IMR-90 (cell line): ENCODE data around the gene ABI3BP.

Source experiments
- CHD1 ChIP-seq: IDR thresholded peaks from 2 replicates; pipeline ENCODE4 v1.6.1; 2012; ENCODE audit warnings: low read depth, low read length, improper control_type of control experiment
- CTCF ChIP-seq: conservative IDR thresholded peaks from 2 replicates; pipeline ENCODE4 v1.5.1; 2012; ENCODE audit warnings: mild to moderate bottlenecking, low read depth, low read length, improper control_type of control experiment
- FOS ChIP-seq: fragments of 150-350 bp; IDR thresholded peaks from 2 replicates; pipeline ENCODE4 v1.6.1; 2016; ENCODE audit warnings: low read depth, low read length
- MAFK ChIP-seq: IDR thresholded peaks from 2 replicates; pipeline ENCODE4 v1.6.1; 2012; ENCODE audit warnings: low read depth, low read length, improper control_type of control experiment
- MXI1 ChIP-seq: IDR thresholded peaks from 2 replicates; pipeline ENCODE4 v1.6.1; 2012; ENCODE audit warnings: low read depth, mild to moderate bottlenecking, low read length, moderate library complexity, borderline replicate concordance
- NFE2L2 ChIP-seq: fragments of 150-350 bp; IDR thresholded peaks from 2 replicates; pipeline ENCODE4 v1.6.1; 2016; ENCODE audit warnings: low read depth, mild to moderate bottlenecking, low read length
- POLR2A ChIP-seq: IDR thresholded peaks from 2 replicates; pipeline ENCODE4 v1.6.1; 2012; ENCODE audit warnings: mild to moderate bottlenecking, low read depth, low read length
- RAD21 ChIP-seq: IDR thresholded peaks from 2 replicates; pipeline ENCODE4 v1.6.1; 2012; ENCODE audit warnings: low read length, improper control_type of control experiment
- RCOR1 ChIP-seq: IDR thresholded peaks from 2 replicates; pipeline ENCODE4 v1.6.1; 2012; ENCODE audit warnings: mild to moderate bottlenecking, low read length, improper control_type of control experiment; ENCODE audit not compliant: insufficient replicate concordance
- SMC3 ChIP-seq: fragments of 150-350 bp; IDR thresholded peaks from 2 replicates; pipeline ENCODE4 v1.6.1; 2016; ENCODE audit warnings: low read depth, mild to moderate bottlenecking, antibody characterized with exemption, low read length, moderate library complexity
- TF ChIP-seq, protein P1 (sequence below): fragments of 150-350 bp; IDR thresholded peaks from 2 replicates; pipeline ENCODE4 v1.6.1; 2017; ENCODE audit warnings: mild to moderate bottlenecking, antibody characterized with exemption, low read length, low read depth
- TF ChIP-seq, protein P2 (sequence below): fragments of 150-350 bp; IDR thresholded peaks from 2 replicates; pipeline ENCODE4 v1.6.1; 2016; ENCODE audit warnings: low read depth, mild to moderate bottlenecking, low read length, moderate library complexity, borderline replicate concordance

- no peak for TF ChIP-seq CTCF
- no peak for TF ChIP-seq NFE2L2
- TF ChIP-seq, protein P1, sequence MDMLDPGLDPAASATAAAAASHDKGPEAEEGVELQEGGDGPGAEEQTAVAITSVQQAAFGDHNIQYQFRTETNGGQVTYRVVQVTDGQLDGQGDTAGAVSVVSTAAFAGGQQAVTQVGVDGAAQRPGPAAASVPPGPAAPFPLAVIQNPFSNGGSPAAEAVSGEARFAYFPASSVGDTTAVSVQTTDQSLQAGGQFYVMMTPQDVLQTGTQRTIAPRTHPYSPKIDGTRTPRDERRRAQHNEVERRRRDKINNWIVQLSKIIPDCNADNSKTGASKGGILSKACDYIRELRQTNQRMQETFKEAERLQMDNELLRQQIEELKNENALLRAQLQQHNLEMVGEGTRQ, result no peak
- no peak for TF ChIP-seq POLR2A
- no peak for TF ChIP-seq SMC3
- no peak for TF ChIP-seq MXI1
- no peak for TF ChIP-seq CHD1
- TF ChIP-seq, protein P2, sequence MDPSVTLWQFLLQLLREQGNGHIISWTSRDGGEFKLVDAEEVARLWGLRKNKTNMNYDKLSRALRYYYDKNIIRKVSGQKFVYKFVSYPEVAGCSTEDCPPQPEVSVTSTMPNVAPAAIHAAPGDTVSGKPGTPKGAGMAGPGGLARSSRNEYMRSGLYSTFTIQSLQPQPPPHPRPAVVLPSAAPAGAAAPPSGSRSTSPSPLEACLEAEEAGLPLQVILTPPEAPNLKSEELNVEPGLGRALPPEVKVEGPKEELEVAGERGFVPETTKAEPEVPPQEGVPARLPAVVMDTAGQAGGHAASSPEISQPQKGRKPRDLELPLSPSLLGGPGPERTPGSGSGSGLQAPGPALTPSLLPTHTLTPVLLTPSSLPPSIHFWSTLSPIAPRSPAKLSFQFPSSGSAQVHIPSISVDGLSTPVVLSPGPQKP, result no peak
- no peak for TF ChIP-seq FOS
- no peak for TF ChIP-seq RAD21
- no peak for TF ChIP-seq RCOR1
- no peak for TF ChIP-seq MAFK
Measured at GRCh38 chr3:100915706-100916495, 77.3 kb downstream of the ABI3BP start.
